M059J (cell line): ENCODE measurements around the gene ADH1A. TPM values are rescaled to one million over a fixed set of nuclear protein-coding genes. Genes with fewer than 3 reads are reported as not detected.
"Not testable (repeated sequence)": the region's sequence is repeated elsewhere in the genome, so short reads cannot be mapped to it uniquely, and the experiment has no call there.

ENCODE experiments used
- DNase-seq: peaks from one replicate; pipeline ENCODE4 v3.0.0-alpha.2; 2012; ENCODE audit warnings: low read depth
- total RNA-seq: library from RNA; depleted of rRNA; stranded (reverse); fragments of >200 nt; shearing (Covaris generic); gene quantifications from 2 replicates; pipeline ENCODE4 v1.2.3, GENCODE V29; 2014; rRNA removed

The ADH1A gene
- not detected in 2 replicates for total RNA-seq

GRCh38 chr4:99290848-99291786 lies at the start of gene ADH1A:
Gene ADH1A (minus strand): TSS chr4:99290985. CDS start chr4:99290914, 71 bp downstream.
- DNase-seq, result no peak

DNA sequence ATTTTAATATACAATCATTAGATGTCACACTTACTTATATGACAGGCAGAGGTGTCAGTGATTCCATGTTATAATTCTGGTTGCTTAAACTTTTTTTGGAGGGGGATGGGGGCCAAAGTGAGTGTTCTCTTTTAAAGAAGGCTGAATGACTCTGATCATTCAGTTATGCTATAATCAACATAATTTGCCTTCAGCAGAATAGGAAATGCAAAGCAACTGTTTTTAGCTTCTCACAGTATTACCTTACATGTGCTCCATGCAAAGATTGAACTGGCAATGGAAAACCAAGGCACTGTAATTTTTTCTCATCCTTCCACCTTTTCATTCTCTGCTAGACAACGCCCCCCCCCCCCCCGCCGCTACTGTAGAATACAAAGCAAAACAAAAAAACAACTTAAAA lies 48.4 kb upstream of the ADH1A start:
- no peak for DNase-seq

DNA sequence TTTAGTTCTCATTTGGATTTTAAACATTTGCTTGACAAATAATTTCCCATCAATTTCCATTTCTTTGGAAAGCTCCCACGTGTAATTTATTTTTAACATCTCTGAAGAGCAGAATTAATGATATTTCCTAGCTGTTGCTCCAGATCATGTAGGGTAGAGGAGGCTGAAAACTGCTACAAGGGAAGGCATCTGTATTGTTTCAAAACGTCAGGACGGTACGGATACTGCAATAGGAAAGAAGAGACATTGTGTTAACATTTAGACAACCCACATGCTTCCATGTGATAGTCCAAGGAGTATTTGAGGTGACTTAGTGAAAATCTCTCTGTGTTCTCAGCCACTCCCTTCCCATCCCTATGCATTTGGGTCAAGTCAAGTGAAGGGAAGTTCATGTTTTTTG lies 45.8 kb upstream of the ADH1A start:
- no peak for DNase-seq

DNA sequence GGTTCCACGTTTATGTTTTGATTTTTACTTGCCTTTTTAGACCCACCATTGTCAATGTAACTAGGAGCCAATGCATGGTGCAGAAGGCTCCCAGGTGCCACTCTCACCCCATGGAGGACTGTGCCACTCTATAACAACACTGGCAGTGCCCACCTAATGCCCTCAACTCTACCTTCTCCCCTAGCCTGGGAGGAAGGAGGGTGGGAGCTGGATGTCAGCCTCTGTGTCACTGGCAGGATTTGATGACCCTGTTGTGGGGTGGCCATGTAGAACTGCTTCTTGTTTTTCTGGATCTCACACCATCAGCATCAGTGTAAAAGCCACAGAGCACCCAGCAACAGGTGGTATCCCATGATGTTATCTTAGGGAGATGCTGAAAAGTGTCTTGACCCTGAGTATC lies 44.1 kb upstream of the ADH1A start:
- DNase-seq, result no peak

GRCh38 chr4:99330648-99331047 lies 39.9 kb upstream of the ADH1A start:
- DNase-seq, result no peak

- DNase-seq, result no peak
These were observed 39.1 kb upstream of the ADH1A start for GRCh38 chr4:99329876-99330275.

GRCh38 chr4:99324979-99325378 lies 34.2 kb upstream of the ADH1A start:
- DNase-seq, result peak; percentile 3

GRCh38 chr4:99324361-99324760 lies 33.6 kb upstream of the ADH1A start:
- no peak for DNase-seq

DNA sequence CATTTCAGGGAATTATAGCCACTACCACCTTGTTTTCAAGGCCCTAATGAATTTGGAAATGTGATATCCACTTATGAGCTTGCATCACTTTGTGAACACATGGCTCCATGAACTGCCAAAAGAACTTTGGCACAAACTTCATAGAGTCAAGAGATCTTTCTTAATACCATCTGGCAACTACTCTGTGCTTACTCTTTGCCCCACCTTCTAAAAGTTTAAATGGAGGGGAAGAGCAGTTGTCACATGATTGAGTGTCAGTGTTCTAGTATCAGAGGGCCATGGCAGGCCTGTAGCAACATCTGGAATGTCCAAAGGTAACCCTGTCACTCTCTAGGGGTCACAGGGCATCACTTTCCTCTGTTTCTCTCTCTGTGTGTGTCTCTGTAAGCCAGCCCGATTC lies 33.0 kb upstream of the ADH1A start:
- DNase-seq, result no peak

- DNase-seq, result no peak
These were observed 30.7 kb upstream of the ADH1A start, which contains the start of gene ADH1B for GRCh38 chr4:99321241-99322191. Gene ADH1B (minus strand): TSS chr4:99321401. CDS start chr4:99321331, 70 bp downstream.

DNA sequence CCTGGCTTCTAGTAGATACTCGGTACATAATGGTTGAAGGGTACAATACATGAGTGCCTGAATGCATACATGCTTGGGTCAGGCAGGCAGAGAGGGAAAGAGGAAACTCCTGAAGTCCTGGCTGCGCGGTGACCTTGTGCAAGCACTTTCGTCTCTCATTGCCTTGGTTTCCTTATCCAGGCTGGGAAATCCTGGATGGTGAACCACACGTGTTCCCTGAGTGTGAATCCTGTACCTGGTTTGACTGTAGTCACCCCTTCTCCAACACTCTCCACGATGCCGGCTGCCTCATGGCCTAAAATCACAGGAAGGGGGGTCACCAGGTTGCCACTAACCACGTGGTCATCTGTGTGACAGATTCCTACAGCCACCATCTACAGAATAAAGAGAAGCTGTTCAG lies 27.0 kb upstream of the ADH1A start:
- not testable (repeated sequence) for DNase-seq

DNA sequence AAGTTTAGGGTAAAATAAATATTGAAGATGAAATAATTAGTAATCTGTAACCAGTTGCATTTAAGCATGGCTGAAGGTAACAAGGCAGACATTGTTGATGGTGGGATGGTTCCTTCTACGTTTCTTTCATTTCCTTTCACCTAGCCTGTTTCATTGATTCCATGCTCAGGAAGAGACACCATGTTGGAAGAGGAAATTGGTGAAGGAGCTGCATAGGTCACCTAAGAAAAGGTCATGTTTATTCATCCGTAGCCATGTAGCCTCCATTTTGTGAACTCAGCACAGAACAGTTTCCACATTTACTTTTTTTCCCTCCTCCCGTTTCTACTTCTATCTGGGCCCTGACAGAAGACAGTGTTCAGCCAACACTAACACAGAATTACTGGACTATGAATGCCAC lies 26.6 kb upstream of the ADH1A start:
- no peak for DNase-seq

DNA sequence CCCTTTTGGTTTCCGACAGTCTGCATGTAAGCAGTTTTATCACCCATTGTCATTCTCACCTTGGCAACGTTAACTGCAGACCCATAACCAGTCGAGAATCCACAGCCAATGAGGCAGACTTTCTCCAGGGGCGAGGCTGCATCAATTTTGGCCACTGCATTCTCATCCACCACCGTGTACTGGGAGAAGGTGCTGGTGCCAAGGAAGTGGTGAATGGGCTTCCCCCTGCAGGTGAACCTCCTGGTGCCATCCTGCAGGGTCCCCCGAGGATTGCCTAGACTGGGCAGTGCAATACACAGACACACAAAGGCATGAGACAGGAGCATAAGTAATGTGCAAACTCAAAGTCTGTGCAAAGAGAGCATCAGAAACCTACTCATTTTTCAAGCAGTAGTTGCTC lies 25.1 kb upstream of the ADH1A start:
- DNase-seq, result no peak

GRCh38 chr4:99314211-99314610 lies 23.4 kb upstream of the ADH1A start:
- no peak for DNase-seq

DNA sequence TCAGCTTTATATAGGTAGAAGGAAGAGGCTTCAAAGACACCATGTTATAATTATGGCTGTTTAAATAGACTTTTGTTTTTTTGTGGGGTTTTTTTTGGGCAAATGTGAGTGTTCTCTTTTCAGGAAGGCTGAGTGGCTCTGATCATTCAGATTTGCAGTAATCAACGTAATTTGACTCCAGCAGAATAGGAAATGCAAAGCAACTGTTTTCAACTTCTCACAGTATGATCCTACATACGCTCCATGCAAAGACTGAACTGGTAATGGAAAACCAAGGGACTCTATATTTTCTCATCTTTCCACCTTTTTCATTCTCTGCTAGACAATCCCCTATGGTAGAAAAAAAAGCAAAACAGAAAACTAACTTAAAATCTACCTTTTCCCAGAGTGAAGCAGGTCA lies 19.6 kb upstream of the ADH1A start:
- DNase-seq, result no peak

GRCh38 chr4:99305638-99306400 lies 15.0 kb upstream of the ADH1A start:
- no peak for DNase-seq

GRCh38 chr4:99301376-99302164 lies 10.8 kb upstream of the ADH1A start:
- no peak for DNase-seq

GRCh38 chr4:99300934-99301333 lies 10.1 kb upstream of the ADH1A start:
- DNase-seq, result peak; percentile 54

DNA sequence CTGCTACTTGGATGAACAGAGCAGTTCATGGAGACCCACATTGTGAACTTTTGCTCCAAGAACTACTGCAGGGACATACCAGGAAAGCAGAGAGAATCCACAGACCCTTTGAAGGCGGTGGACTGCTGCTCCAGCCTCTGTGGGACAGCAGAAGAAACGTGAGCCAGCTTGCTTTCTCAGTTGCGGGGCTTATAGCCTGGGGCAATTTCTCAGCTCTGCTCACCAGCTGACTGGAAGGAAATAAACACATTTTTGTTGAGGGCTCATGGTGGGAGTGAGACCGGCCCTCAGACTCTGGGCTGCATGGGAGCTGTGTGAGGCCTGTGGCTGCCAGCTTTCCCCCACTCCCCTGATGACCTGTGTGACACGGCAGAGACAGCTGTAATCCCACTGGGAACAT lies 2.6 kb upstream of the ADH1A start:
- no peak for DNase-seq

GRCh38 chr4:99285387-99285786 lies 5.4 kb downstream of the ADH1A start:
- no peak for DNase-seq

- DNase-seq, result no peak
These were observed 8.1 kb downstream of the ADH1A start for GRCh38 chr4:99282731-99283130.
